DMS153 treated with DMSO at 0.1 percent for 48 hours (cell line): ENCODE results near the gene KSR1.
"Not testable (repeated sequence)": the region's sequence is repeated elsewhere in the genome, so short reads cannot be mapped to it uniquely, and the experiment has no call there.

ENCODE experiments used
- DNase-seq: peaks from one replicate; lab custom pipeline; 2025; ENCODE audit not compliant: unreplicated experiment; lab: John Stamatoyannopoulos, UW

Gene KSR1

GRCh38 chr17:27453471-27453870 is 2.8 kb upstream of the KSR1 start:
- DNase-seq = no peak

- no peak for DNase-seq
These were observed 2.2 kb upstream of the KSR1 start for GRCh38 chr17:27454089-27454488.

GRCh38 chr17:27455236-27455913 is 873 bp upstream of the KSR1 start:
- DNase-seq = no peak

- DNase-seq = no peak
These were observed 572 bp downstream of the KSR1 start for GRCh38 chr17:27456681-27457359.

DNA sequence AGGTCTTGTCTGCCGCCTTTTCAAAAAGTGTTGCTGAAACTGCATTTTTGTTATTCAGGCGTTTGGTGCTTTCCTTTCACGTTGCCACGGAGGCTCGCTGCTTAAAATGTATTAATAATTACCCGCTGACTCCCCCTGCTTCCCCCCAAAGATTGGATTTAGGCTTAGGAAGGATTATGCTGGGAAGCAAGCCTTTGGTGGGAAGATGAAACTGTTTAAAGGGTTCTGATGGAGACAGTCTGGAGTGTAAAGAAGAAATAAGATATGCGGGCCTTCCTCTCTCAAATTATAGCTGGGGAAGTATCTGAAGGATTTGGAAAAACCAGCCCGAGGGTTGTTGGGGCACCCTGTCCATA is 1.1 kb downstream of the KSR1 start:
- no peak for DNase-seq

- DNase-seq = no peak
These were observed 1.7 kb downstream of the KSR1 start for GRCh38 chr17:27457731-27458523.

- DNase-seq = no peak
These were observed 2.3 kb downstream of the KSR1 start for GRCh38 chr17:27458524-27458908.

DNA sequence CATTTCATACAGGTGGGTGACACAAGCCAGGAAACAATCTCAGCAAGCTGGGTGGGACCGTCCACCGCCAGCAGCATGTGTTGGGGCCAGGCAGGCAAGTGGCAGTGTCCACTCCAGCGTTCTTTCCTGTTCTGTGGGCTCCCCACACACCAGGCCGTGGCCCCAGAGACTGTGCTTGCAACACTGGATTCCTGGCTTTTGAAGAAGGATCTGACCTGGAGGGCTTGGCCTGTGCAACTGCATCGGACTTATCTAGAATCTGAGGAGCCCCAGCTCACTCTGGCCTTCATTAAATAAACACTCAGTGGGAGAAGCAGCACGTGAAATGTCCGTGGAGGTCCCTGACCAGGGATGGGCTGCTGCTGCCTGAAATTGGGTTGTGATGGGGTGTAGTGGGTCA is 3.2 kb downstream of the KSR1 start:
- DNase-seq = no peak

DNA sequence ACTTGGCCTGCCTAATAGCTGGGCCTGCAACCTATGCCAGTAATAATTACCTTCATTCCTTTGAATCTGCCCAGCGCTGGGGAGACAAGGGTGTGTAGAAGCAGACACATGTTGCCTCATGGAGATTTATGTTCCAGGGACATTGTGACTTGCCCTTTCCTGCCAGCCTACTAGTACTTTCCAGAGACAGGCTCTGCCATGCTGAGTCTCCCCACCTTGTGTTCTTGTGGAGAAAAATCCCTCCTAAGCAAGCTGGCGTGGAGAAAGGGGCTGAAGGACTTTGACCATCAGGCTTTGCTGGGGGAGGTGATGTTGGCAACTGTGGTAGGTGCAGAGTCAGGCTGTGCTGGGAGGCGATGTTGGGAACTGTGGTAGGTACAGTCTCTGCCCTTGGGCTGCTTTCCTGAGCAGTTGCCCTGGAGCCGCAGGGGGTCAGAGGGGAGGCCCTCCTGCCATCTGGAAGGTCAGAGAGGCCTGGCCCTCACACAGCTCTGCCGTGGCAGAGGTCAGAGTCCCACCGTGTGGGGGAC is 4.0 kb downstream of the KSR1 start:
- DNase-seq = no peak

- DNase-seq = no peak
These were observed 5.1 kb downstream of the KSR1 start for GRCh38 chr17:27461192-27461859.

GRCh38 chr17:27462149-27462548 is 5.9 kb downstream of the KSR1 start:
- DNase-seq = no peak

DNA sequence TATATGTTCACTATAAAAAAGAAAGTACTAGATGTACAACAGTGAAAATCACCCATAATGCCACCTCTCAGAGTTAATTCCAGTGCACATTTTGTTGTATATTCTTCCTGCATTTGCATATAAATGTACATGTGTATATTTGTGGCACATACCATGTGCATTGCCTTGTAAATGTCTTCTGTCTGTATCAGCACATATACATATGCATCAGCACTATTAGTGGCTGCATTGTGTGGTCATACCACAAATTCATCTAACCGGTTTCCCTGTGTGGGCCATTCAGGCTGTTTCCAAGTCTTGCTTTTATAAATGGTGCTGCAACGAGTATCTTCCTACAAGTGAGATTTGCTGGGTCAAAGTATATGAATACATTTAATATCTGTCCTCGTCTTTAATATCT is 6.5 kb downstream of the KSR1 start:
- no peak for DNase-seq

DNA sequence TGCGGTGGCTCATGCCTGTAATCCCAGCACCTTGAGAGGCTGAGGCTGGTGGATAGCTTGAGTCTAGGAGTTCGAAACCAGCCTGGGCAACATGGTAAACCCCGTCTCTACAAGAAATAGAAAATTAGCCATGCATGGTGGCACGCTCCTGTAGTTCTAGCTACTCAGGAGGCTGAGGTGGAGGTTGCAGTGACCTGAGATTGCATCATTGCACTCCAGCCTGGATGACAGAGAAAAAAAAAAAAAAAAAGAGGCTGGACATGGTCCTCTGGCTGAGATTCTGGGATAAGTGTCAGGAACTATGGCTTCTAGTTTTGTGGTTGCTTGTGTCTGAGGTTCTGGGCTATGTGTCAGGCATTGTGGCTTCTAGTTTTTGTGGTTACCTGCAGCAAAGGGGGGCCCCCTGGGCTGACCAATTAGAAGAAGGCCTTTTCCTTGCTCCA is 7.0 kb downstream of the KSR1 start:
- DNase-seq = no peak

GRCh38 chr17:27464019-27464418 is 7.8 kb downstream of the KSR1 start:
- not testable (repeated sequence) for DNase-seq

GRCh38 chr17:27464431-27464830 is 8.2 kb downstream of the KSR1 start:
- DNase-seq = no peak

- not testable (repeated sequence) for DNase-seq
These were observed 9.6 kb downstream of the KSR1 start for GRCh38 chr17:27465875-27466274.

DNA sequence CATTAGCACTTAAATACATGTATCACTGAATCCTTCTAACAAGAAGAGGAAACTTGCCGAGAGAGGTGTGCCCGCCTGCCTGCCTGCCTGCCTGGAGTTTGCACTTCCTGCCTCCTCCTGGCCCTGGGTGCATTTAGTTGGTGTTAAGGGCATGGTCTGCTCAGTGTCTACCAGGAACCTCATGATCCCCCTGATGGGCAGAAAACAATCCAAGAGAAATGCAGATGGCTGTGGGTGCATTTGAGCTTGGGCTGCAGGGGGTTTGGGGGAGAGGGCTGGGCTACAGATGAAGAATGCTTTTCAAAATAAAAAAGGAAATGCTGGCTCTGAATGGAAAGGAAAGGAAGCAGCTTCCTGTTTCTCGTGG is 10.1 kb downstream of the KSR1 start:
- DNase-seq = no peak

GRCh38 chr17:27466743-27467375 is 10.6 kb downstream of the KSR1 start:
- no peak for DNase-seq

DNA sequence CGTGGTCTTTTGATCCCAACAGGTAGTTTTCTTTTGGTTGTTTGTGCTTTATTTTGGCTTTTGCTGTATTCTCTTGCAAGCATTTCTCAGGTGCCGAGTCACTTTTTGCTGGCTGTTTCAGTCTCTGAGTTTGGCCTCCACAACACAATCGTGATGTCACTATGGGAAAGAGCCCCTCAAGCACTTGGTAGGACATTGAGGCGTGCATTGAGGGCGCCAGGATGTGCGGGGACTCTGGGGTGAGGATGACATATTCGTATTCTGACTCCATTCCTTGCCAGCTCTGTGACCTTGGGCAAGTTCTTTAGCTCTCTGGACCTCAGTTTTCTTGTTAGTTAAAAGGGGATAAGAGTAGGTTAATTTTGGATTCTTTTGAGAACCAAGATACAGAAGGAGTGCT is 13.0 kb downstream of the KSR1 start:
- no peak for DNase-seq

DNA sequence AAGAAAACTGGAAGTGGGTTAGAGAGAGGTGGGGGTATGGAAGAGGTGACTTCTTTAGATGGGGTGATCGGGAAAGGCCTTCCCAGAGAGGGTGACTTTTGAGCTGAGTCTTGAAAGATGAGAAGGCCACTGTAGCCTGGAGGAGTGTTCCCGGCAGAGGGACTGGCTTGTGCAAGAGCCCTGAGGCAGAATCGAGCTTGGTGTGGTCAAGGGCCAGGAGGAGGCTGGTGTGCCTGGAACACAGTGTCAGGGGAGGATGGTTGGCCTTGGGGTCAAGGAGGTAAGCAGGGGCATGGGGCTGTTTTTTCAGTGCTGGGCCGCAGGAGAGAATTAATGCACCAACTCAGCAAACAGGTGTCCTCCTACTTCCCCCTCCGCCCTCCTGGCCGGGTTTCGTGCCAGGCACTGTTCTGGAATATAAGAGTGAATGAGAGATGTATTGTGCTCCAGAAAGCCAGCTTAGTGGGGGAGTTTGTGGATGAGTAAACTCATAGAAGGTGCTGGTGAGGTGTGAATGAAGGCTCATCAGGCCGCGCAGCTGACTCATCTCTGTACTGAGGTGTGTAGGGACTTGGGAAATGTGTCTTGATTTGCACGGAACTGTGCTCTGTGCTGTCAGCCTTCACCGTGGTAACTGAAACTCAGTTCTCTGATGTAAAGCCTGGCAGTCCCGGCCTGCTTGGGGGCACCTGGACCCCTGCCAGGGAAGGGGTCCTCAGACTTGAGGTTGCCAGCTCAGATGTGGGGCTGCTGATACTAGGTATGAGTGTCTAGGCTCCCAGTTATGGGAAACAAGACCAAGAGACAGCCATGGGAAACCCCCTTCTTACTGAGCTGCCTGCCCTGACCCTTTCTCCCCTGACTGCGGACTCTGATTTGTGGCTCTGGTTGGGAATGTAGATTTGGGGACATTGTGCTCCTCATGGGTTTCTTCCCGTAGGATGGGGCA is 15.3 kb downstream of the KSR1 start:
- no peak for DNase-seq
